ENCODE results near the gene OCIAD2. TPM values are rescaled to one million over a fixed set of nuclear protein-coding genes. Genes with fewer than 3 reads are reported as not detected.

Gene OCIAD2
- total RNA-seq, 2 experiments from 2014 or later: 65.9 to 102 TPM

DNA sequence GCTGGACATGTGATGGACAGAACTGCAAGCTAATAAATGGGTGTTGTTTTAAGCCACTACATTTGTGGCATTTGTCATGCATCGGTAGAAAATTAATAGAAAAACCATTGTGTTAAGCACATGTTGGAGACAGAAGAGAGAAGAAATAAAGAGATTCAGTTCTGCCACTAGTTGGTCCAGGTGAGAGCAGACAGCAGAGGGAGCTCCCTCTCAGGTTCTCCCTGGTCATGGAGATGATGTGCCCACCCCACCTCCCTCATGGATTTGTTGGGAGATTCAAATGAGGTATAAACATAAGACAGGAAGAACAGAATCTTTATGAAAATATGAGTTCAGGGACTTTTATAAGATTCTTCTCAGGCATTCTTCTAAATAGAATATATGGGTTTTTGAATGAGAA, 36.8 kb upstream of the OCIAD2 start:
- Histone ChIP-seq H3K4me3 (ENCODE audit: low read depth, low read length, poor library complexity, severe bottlenecking) (no peak overlapping the region), H3K9me3 (ENCODE audit: low read length) (no peaks in the 10 kb centered on the region), H3K79me2 (ENCODE audit: insufficient read depth, low read depth, low read length) (no peaks in the 10 kb centered on the region), H4K20me1 (ENCODE audit: insufficient read depth, low read length) (no peaks in the 10 kb centered on the region), H3K4me2 (ENCODE audit: low read length) (no peak overlapping the region), H3K9me2 (ENCODE audit: insufficient read depth, low read length) (no peaks in the 10 kb centered on the region), H3K36me3 (ENCODE audit: insufficient read depth, low read length) (no peaks in the 10 kb centered on the region), H3K4me1 (ENCODE audit: insufficient read depth, low read length, poor library complexity, severe bottlenecking) (no peaks in the 10 kb centered on the region), H3K27ac (ENCODE audit: low read depth, low read length, poor library complexity, severe bottlenecking) (no peak overlapping the region), H2AFZ (ENCODE audit: low read length) (no peak overlapping the region)
- ChIA-PET POLR2A (interaction anchor here (0.6 kb wide), 1 partner anchor 159 kb away, joined by 5 read pairs; no protein-coding TSS in a partner anchor), CTCF (ENCODE audit: unreplicated experiment) (no interaction called here)
- DNase-seq (ENCODE audit: low spot score): peak; percentile 13
- BruUV-seq (replicated peaks): no TSS peak
- TF ChIP-seq, protein P1, sequence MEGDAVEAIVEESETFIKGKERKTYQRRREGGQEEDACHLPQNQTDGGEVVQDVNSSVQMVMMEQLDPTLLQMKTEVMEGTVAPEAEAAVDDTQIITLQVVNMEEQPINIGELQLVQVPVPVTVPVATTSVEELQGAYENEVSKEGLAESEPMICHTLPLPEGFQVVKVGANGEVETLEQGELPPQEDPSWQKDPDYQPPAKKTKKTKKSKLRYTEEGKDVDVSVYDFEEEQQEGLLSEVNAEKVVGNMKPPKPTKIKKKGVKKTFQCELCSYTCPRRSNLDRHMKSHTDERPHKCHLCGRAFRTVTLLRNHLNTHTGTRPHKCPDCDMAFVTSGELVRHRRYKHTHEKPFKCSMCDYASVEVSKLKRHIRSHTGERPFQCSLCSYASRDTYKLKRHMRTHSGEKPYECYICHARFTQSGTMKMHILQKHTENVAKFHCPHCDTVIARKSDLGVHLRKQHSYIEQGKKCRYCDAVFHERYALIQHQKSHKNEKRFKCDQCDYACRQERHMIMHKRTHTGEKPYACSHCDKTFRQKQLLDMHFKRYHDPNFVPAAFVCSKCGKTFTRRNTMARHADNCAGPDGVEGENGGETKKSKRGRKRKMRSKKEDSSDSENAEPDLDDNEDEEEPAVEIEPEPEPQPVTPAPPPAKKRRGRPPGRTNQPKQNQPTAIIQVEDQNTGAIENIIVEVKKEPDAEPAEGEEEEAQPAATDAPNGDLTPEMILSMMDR (conservative IDR thresholded peaks at IDR 0.05; ENCODE audit: low read length): peak; percentile 71
- no peak for TF ChIP-seq EZH2phosphoT487 (IDR thresholded peaks at IDR 0.05; ENCODE audit: borderline replicate concordance, low read depth, low read length)
- intact Hi-C loops (cut with micrococcal nuclease; ENCODE audit: unreplicated experiment): no loop called here

DNA sequence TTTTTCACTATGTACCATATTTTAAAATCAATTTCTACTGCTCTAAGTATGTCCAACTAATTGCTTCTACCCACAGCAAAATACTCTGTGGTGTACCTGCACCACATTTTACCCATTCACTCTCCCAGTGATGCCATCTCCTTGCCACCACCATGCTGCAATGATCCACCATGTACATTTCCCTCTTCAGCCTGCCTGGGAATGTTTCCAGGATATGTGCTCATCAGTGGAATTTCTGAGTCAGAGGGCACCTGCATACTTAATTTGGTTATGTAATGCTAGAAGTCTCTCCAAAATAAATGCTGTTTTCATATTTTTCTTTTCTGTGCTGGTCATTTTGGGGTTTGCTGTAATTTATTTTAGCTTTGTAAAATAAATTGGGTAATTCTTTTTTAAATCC, 33.2 kb upstream of the OCIAD2 start:
- no peaks in the 10 kb centered on the region for H3K9me2 ChIP-seq (ENCODE audit: insufficient read depth, low read length)
- no peak overlapping the region for H2AFZ ChIP-seq (ENCODE audit: low read length)
- H3K27ac ChIP-seq (ENCODE audit: low read depth, low read length, poor library complexity, severe bottlenecking): no peak overlapping the region
- no peaks in the 10 kb centered on the region for H3K79me2 ChIP-seq (ENCODE audit: insufficient read depth, low read depth, low read length)
- DNase-seq (ENCODE audit: low spot score): no peak
- ChIA-PET POLR2A (no interaction called here), CTCF (ENCODE audit: unreplicated experiment) (no interaction called here)
- BruUV-seq (replicated peaks): no TSS peak
- H3K4me2 ChIP-seq (ENCODE audit: low read length): no peak overlapping the region
- intact Hi-C loops (cut with micrococcal nuclease; ENCODE audit: unreplicated experiment): no loop called here
- H3K36me3 ChIP-seq (ENCODE audit: insufficient read depth, low read length): no peaks in the 10 kb centered on the region
- H3K4me1 ChIP-seq (ENCODE audit: insufficient read depth, low read length, poor library complexity, severe bottlenecking): no peaks in the 10 kb centered on the region
- H3K4me3 ChIP-seq (ENCODE audit: low read depth, low read length, poor library complexity, severe bottlenecking): no peak overlapping the region
- no peaks in the 10 kb centered on the region for H3K9me3 ChIP-seq (ENCODE audit: low read length)
- TF ChIP-seq, protein P1 (conservative IDR thresholded peaks at IDR 0.05; ENCODE audit: low read length): no peak
- TF ChIP-seq EZH2phosphoT487 (IDR thresholded peaks at IDR 0.05; ENCODE audit: borderline replicate concordance, low read depth, low read length): no peak
- no peaks in the 10 kb centered on the region for H4K20me1 ChIP-seq (ENCODE audit: insufficient read depth, low read length)

DNA sequence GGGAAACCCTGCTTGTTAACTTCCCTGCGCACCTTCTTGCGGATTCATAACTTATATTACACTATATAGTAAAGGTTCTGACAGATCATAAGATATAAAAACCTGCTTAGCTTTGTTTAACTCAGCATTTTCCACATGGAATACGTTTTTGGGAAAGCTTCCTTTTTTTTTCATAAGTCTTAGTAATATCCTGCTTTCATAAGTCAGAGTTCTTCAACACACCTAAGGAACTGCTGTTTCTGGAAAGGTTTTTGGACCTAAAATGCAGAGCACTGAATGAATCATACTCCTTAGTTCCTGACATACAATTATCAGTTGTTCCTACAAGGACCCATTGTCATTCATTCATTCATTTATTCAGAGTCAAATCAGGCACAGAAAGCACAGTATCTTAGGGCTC, 32.3 kb upstream of the OCIAD2 start:
- POLR2A ChIA-PET: interaction anchor here (0.5 to 0.8 kb wide), 2 partner anchors 22 to 469 kb away, joined by 3 to 4 read pairs; no protein-coding TSS in a partner anchor
- no peak overlapping the region for H3K27ac ChIP-seq (ENCODE audit: low read depth, low read length, poor library complexity, severe bottlenecking)
- H3K36me3 ChIP-seq (ENCODE audit: insufficient read depth, low read length): no peaks in the 10 kb centered on the region
- no peaks in the 10 kb centered on the region for H3K9me3 ChIP-seq (ENCODE audit: low read length)
- H4K20me1 ChIP-seq (ENCODE audit: insufficient read depth, low read length): no peaks in the 10 kb centered on the region
- intact Hi-C loops (cut with micrococcal nuclease; ENCODE audit: unreplicated experiment): no loop called here
- no TSS peak for BruUV-seq (replicated peaks)
- TF ChIP-seq, protein P1 (conservative IDR thresholded peaks at IDR 0.05; ENCODE audit: low read length): no peak
- TF ChIP-seq EZH2phosphoT487 (IDR thresholded peaks at IDR 0.05; ENCODE audit: borderline replicate concordance, low read depth, low read length): no peak
- no peaks in the 10 kb centered on the region for H3K9me2 ChIP-seq (ENCODE audit: insufficient read depth, low read length)
- H3K4me2 ChIP-seq (ENCODE audit: low read length): no peak overlapping the region
- H3K79me2 ChIP-seq (ENCODE audit: insufficient read depth, low read depth, low read length): no peaks in the 10 kb centered on the region
- H2AFZ ChIP-seq (ENCODE audit: low read length): no peak overlapping the region
- H3K4me3 ChIP-seq (ENCODE audit: low read depth, low read length, poor library complexity, severe bottlenecking): no peak overlapping the region
- no peaks in the 10 kb centered on the region for H3K4me1 ChIP-seq (ENCODE audit: insufficient read depth, low read length, poor library complexity, severe bottlenecking)
- CTCF ChIA-PET (ENCODE audit: unreplicated experiment): no interaction called here
- DNase-seq (ENCODE audit: low spot score): no peak
